Activated CD4-positive, alpha-beta T cell treated with anti-CD3 and anti-CD28 coated beads for 48 hours (primary cell): ENCODE measurements around the gene CFAP58.
"Not testable (repeated sequence)": the region's sequence is repeated elsewhere in the genome, so short reads cannot be mapped to it uniquely, and the experiment has no call there.

ENCODE experiments used
- DNase-seq: peaks from one replicate; pipeline ENCODE4 v3.0.0-alpha.2; 2020

CFAP58 gene

DNA sequence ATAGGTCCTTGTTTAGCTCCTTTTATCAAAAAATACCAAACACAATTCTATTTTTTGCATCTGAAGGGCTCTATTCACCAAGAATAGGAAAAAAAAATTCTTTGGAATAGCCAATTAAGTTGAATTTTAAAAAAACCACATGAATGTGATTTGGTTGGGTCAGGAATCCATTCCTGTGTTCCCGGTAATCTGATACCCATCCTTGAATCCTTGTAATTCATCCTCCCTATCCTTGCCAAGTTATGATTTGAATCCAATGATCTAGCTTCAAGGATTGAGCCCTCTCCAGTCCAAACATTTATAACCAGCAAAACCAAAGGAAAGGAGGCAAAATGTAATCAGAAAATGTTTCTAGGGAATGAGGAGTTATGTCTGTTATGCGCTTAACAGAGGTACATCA is 86.6 kb downstream of the CFAP58 start:
- no peak for DNase-seq

DNA sequence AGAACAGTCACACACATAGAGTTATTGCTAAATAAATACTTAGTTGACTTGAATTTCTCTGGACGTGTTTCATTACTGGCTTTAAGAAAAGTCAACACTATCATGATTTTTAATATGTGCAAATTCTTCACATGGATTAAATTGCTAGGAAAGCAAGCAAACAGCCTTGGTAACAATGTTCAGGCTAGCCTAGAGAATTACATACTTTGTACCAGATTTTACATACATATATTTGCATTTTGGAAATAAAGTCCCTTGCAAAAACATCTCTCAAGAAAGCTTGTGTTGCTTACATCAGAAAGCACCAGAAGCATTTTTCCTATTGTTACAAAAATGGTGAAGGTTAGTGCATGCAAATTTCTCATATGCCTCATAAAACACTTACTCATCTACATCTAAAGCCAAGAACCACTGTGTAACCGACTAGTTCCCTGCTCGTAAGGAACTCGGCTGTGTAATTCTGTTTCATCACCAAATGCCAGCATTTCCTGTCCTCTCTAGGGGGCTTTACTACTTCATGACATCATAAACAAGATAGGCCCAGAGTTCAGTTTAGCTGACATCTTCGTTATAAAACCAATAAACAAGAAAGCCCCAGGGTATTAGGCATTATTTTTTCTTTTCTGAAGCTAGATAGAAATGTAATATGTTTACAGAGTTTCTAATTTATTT is 87.8 kb downstream of the CFAP58 start:
- no peak for DNase-seq

DNA sequence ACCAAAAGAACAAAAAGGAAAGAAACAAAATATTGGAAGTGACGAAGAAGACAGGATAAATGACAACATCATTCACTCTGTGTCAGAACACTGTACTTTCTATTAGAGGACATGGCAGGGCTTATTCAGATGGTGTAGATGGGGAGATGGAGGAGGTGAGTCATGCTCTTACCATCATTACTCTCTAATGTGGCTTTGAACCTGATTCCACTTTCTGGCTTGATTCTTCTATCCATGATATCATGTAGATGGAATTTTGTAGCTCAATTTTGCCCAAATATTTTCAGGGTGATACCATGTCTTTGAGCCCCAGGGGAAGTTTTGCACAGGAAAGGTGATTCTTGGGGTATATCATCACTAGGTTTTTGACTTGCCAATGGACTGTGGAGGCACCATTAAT is 91.7 kb downstream of the CFAP58 start:
- no peak for DNase-seq

DNA sequence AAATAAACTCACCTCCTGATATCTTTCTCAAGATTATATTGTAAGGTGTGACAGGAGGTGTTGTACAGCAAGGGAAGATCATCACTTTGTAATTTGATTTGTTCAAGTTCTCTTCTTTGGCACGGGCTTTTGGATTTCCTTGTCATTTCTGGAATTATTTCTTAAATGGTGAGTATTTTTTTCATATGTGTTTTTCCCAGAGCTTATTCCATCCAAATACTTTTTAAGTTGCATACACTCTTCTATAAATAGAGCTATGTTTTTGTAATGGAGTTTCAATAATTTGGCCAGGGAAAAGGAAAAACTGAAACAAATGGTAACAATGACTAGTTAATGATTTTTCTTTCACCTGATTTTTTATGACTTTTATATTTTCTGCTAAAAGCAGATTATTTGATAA is 92.5 kb downstream of the CFAP58 start:
- DNase-seq = no peak

DNA sequence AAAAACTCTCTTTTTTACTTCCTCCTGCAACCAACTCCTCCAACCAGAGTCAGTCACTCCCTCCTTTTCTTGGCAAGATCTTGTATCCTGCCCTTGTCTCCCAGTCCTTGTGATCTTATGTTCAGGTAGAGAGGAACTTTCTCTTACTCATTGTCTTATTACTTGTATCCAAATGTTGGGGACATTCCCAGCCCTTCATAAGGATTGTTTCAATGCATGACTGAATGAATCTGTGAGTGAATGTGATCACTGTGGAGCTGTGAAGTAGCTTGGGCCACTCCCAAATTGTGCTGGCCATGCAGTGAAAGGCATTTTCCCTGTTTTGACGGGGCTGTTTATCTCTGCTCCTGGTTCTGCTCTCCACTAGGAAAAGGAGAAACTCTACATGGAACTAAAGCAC is 93.7 kb downstream of the CFAP58 start:
- DNase-seq = no peak

DNA sequence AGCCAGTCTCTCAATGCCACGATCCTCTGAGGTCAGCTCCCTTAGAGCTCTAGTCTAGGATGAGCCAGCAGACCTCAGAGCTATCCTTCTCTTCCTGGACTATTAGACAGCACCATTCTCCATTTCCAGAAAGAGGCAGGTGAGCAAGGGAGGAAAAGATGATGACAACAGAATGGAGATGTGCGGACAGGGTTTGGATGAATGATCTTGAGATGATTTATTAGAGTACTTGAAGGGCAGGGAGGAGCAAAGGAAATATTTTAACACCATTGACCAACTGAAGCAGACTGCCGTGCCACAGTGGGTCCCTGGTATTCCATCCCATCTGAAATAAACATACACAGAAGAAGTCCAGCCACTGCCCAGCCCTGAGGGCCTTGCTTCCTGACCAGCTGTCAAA is 94.3 kb downstream of the CFAP58 start:
- no peak for DNase-seq

DNA sequence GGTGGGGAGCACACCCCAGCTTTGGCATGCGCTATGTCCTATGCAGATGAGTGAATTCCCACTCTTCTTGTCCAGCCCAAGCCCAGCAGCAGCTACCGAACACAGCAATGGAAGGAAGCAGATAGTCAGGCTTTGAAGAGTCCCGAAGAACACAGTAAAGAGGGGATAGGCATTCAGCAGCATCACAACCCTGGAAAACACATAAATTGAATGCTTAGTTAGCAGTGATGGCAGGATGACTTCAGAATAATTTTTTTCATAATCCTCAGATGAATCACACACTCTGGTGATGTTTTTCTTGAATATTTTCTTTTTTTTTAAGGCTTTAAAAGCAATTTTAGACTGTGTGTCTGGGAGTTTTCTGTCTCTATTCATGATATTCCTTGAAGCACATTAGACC is 95.8 kb downstream of the CFAP58 start:
- no peak for DNase-seq

DNA sequence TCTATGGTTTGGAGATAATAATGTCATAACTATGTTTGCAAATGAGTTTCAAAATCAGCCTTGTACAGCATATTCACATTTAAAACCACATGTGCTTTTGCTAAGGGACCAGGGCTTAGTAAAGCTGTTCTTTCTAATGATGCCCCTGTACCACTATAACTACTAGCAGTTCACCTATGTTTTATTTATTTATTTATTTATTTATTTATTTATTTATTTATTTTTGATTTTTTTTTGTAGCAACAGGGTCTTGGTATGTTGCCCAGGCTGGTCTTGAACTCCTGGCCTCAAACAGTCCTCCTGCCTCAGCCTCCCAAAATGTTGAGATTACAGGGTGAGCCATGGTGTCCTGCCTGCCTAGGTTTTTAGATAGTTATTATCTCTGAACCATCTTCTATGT is 96.9 kb downstream of the CFAP58 start:
- DNase-seq = no peak

DNA sequence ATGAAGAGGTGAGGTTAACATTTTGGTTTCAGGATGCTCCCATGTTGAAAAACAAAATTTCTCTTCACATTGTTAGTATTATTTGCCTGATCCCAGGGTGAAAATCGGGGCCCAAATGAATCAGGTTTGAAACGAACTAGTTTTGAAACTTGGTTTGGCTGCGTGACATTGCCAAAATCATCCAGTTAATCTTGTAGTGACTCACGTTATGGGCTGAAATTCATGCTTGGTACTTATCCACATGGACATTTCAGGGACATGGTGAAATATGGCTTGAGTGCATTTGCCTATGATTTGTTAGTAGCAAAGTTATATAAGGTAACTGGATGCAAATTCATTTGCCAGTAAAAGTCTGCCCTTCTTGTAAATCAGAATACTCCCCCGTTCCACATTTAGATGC is 97.3 kb downstream of the CFAP58 start:
- DNase-seq = no peak

DNA sequence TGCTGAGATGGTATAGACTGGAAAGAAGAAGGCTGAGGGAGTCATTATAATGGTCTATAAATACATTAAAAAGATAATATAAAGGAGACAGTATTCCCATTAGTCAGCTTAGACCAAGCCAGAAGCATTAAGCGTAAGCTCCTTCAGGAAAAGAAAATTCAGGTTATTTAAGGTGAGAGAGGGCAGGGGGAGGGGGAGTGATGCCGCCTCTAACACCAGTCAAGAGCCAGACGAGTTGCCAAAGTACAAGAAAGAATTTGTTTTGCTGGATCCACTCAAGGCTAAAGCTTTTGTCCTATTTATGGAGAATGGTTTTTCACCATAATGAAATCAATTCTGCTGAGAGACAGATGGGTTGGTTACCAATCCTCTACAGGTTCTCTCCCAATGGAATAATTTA is 99.3 kb downstream of the CFAP58 start:
- no peak for DNase-seq

DNA sequence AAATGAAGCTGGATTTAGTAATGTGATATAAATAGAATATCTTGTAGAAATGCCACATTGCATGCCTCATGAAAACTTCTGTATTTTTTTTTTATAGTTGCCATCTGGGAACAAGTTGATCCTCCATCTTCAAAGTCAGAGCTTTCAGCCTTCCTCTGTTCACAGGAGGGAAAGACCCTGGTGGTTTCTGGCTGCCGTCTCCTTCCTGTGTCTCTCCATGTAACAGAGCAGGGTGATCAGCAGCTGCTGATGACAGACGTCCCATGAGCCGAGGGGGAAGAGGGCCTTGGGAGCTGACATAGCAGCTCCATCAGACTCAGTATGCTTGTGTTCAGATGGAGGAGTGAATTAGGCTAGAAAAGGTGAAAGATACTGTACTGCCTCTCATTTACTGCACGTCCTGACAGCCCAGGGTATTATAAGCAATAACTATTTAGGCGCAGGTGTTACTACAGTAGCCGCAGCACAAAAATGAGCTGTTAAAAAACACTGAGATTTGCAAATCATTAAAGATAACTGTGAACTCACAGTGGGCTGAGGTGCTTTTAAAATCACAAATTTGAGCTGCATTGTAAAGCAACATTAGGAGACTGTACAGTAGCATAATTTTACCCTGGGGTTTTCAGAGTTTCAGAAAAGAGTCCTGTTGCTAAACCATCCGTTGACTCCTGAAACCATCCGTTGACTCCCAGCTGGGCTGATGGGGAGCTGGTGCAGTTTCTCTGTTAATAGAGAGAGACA is 103.3 kb downstream of the CFAP58 start:
- no peak for DNase-seq

DNA sequence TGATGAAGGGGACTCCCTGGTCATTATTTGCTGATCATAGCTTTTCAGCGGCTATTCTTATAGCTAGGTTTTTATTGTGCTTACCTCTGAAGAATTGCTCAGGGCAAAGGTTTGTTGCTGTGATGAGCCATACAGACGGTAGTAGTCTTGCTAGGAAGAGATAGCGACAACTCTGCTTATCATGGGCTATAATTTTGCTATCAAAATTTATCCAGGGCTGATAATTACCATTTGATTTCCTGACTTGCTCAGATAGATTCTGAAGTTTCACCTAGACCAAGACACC is 103.9 kb downstream of the CFAP58 start:
- DNase-seq = no peak

DNA sequence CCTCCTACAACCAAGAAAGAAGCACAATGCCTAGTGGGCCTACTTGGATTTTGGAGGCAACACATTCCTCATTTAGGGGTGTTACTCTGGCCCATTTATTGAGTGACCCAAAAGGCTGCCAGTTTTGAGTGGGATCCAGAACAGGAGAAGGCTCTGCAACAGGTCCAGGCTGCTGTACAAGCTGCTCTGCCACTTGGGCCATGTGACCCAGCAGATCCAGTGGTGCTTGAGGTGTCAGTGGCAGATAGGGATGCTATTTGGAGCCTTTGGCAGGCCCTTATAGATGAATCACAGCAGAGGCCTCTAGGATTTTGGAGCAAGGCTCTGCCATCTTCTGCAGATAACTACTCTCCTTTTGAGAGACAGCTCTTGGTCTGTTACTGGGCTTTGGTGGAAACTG is 111.9 kb downstream of the CFAP58 start:
- DNase-seq = not testable (repeated sequence)

DNA sequence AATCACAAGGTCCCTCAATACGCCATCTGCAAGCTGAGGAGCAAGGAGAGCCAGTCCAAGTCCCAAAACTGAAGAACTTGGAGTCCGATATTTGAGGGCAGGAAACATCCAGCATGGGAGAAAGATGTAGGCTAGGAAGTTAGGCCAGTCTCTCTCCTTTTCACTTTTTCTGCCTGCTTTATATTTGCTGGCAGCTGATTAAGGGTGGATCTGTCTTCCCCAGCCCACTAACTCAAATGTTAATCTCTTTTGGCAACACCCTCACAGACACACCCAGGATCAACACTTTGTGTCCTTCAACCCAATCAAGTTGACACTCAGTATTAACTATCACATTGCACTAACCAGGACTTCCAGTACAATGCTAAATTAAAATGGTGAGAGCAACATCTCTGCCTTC is 115.2 kb downstream of the CFAP58 start:
- not testable (repeated sequence) for DNase-seq

DNA sequence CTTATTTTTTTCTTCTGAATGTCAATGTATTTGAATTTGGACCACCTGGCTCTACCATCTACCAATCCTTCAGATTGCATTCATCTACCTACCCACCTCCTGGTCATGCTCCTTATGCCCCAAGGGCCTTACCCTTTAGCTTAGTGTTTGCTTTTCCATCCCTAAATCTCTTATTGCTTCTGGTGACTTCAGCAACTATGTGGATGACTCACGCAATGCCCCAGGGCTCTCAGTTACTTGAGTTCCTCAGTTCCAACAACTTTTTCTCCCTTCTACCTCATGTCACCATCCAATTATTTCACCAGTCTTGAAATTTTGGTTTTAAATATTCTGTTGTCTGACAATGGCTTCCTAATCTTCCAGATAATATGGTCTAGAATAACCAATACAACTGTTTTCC is 118.9 kb downstream of the CFAP58 start:
- no peak for DNase-seq

DNA sequence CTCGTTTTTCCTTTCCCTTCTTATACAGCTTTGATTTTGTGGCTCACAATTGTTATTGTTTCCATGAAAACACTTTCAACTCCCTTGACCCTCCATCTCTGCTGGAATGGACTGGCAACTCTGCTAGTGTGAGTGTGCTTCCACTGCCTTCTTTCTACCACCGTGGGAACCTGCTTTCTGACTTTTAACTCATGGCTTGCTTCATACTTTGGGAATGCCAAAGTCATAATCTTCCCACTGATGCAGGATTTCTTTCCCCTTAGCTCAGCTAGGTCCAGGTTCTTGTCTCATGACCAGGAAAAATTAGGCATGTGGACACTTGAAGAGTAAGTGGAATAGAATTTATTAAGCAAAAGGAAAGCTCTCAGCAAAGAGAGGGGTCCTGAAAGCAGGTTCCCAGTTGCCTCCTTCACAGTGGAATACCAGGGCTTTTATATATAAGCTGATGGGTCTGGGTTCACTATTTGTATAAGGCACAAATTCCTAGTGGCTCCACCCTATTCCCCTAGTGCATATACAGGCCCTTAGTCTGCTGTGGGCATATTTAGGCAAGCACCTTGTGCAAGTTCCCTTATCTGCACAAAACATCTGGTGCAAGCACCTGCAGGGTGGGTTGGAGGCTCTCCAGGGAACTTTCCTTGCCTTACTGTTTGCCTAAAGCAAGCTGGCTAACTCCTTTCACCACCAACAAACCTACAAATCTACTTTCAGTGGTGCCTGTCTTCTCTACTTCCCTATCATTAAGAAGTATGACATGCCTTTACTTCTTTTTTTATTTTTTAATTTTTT is 119.5 kb downstream of the CFAP58 start:
- no peak for DNase-seq

DNA sequence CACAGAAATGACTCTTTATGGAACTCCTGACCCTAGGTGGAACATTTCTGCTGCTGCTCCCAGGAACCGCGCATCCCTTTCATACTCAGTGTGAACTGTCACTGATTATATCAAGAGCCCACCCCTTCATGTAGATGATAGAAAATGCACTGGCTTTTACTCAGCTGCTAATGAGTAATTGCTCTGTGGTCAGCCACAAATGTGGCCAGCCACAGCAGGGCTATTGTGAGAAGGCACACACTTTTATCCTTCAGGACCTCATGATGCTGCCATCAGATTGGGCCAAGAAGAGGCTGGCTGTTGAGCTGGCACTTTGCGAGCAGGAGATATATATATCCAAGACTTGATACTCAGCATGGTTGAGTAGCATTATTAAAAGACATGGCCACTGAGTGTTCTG is 124.7 kb downstream of the CFAP58 start:
- DNase-seq = no peak

DNA sequence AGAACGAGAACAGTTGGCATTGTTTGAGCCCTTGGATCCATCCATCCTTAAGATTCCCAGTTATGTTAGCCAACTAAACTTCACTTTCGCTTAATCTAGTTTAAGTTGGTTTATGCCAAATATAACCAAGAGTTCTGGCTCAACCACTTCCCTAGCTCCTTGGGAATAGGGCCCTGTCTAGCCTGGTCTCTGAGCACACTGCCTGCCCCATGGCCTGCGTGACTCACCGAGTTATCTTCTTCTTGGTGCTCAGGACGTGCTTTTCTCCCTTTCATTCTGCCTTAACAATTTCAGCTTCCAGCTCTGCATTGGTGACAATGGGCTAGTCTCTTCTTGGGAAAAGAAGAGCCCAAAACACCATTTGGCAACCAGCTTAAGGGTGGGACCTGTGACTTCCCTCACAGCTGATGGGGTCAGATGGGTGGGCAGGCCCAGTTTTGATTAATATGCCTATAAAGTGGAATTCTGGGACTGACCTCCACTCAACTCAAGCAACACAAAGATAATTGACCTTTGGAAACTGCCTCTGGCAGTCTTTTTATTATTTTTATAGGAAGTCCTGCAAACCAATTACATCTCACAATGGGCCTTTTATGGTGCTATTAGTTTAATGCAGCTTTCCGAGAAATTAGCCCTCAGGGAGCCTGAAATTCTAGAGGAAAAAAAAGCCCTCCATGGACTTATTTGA is 126.4 kb downstream of the CFAP58 start:
- DNase-seq = no peak

DNA sequence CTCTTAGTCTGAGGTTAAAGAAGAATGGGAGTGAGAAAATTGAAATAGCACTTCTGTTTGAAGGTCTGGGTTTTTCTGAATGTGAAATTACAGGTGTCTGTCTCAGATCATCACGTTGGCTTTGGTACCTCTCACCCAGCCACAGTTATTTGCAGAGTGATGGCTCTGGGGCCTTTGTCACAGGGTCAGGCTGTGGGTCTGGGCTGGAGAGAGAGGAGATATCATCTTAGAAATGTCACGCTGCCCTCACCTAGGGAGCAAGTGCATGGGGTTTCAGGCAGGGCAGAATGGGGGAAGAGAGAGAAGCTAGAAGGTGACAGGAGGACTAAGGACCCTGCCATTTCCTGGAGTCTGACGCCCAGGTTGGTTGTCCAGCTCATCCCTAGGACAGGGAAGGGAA is 127.2 kb downstream of the CFAP58 start:
- DNase-seq = no peak

DNA sequence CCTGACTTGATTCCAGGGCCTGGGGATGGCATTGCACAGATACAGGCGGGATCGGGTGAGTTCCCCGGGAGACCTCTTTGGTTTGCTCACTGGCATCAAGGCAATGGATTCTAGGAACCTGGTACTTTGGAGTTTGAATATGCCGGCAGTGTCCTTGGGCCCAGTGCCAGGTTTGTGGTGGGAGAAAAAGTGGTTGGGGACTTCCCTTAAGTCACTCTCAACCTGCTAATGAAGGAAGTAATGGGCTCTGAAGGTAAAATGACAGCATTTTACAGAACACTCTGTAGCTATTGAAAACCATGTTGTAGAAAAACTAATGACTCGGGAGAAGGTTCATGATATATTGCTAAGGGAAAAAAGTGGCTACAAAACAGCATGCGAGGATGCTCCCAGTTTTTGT is 129.9 kb downstream of the CFAP58 start:
- DNase-seq = peak; percentile 22

DNA sequence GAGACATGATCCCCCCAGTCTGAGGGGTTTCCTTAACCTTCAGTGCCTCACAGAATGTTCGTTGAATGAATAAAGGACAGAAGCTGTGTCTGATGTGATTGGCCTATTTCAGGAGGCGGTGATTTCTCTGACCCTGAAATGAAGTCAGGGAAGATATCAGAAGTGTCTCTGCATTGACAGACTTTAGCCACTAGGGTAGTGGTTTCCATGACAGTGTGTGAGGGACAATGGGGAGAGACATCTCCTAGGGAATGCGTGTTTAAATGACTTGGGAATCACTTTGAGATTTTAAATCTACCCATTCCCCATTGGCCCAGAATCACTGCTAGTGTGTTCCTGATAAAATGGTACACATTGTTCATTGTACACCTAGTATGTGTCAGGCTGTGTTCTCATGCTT is 132.0 kb downstream of the CFAP58 start:
- DNase-seq = no peak

DNA sequence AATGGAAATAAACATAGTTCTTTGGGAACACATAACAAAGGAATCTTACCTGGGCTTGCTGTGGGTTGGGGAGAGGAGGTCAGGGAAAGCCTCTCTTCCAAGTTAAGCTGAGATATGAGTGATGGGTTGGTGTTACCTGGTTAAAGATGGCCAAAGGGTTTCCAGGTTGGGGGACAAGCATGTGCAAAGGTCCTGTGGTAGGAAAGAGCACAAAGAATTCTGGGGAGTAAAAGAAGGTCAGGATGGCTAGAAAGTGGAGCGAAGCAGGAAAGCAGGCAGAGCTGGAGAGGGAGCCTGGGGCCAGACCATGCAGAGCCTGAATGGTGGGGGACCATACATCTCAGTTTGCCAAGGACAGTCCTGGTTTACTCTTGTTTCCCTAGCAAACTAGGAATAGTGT is 133.2 kb downstream of the CFAP58 start:
- DNase-seq = no peak

DNA sequence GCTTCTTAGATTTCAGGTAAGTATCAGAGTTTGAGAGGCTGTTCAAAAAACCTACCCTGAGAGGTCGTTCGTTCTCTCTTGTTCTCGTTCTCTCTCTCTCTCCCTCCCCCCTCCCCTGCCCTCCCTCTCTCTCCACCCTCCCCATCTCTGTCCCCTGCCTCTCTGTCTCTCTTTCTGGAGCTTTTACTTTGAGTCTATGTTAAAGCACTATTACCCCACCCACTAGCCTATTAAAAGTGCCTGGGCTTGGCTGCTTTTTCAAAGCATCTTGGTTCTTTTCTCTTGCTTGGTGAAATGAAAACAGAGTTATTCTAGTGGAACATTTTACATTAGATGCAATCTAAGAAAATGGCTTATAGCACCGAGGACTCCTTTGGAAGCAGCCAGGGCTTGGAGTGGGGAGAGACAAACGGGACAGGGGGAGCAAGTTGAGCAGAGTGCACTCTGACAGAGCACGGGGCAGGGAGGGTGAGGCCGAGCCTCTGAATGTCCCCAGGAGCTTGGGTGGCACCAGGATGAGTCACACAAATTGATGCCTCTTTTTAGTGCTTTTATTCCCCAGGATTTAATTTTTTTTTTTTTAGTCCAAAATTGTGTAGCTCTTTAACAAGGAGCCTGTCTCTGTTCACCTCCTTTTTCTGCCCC is 134.3 kb downstream of the CFAP58 start:
- no peak for DNase-seq
